ENCODE results near the gene KCNK13. TPM values are rescaled to one million over a fixed set of nuclear protein-coding genes. Genes with fewer than 3 reads are reported as not detected.

The KCNK13 gene
- total and polyA plus RNA-seq, 9 of the 15 experiments (the other 6 are each of a cell fraction or from before 2014, with no cell fraction given): 0.03 to 0.05 TPM; not detected in 7

DNA sequence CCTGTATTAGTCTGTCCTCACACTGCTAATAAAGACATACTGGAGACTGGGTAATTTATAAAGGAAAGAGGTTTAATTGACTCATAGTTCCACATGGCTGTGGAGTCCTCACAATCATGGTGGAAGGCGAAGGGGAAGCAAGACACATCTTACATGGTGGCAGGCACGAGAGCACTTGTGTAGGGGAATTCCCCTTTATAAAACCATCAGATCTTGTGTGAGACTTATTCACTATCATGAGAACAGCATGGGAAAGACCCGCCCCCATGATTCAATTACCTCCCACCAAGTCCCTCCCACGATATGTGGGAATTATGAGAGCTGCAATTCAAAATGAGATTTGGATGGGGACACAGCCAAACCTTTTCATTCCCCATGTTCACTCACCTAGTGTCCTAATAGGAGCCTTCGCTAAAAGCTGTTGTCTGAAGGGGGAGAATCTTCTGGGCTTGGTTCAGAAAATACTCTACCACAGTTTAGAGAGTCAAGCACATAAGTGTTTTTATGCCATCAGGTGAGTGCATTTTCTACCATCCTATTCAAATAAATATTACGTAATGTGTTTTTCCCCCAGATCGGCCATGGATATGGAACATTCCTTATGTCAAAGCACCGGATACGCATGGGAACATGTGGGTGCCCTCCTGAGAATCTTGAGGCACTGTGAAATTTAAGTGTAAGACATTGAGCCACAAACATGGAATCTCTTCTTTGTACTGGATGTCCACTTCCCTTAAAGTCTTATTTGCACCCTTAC, 19.1 kb upstream of the KCNK13 start:
- Histone ChIP-seq H3K27me3 (ENCODE audit: control insufficient read depth in 2 of 2, insufficient read depth in 2 of 2, low read length in 2 of 2) (no peaks in the 10 kb centered on the region), H3K9me1 (ENCODE audit: control insufficient read depth, insufficient read depth, low read length) (no peaks in the 10 kb centered on the region), H3K9ac (ENCODE audit: insufficient read depth in 1 of 2, low read depth in 2 of 2, low read length in 2 of 2) (no peak overlapping the region), H3K27ac (ENCODE audit: extremely low read depth, low read depth, low read length) (no peak overlapping the region), H2AFZ (ENCODE audit: low read depth, low read length) (no peak overlapping the region), H3K36me3 (ENCODE audit: control insufficient read depth, insufficient read depth, low read length) (peaks cover 19% of the 10 kb centered on the region; the same call in 1 of the 3 replicates), H3K9me3 (replicated peaks; ENCODE audit: control insufficient read depth, insufficient read depth, low read depth, low read length) (no peaks in the 10 kb centered on the region), H3K79me2 (ENCODE audit: control insufficient read depth, insufficient read depth, low read length) (no peaks in the 10 kb centered on the region), H4K20me1 (replicated peaks; ENCODE audit: control insufficient read depth, insufficient read depth, low read length) (no peaks in the 10 kb centered on the region), H3K4me1 (replicated peaks in 1 of 2; ENCODE audit: control insufficient read depth in 2 of 2, insufficient read depth in 2 of 2, low read length in 2 of 2) (no peaks in the 10 kb centered on the region), H3K4me2 (ENCODE audit: insufficient read depth, low read length) (no peak overlapping the region), H3K4me3 (no peak overlapping the region)
- ATAC-seq (no peak), DNase-seq (ENCODE audit: extremely low read depth in 1 of 4, low spot score in 3 of 4) (no peak), FAIRE-seq (no peak)
- ChIA-PET POLR2A (no interaction called here), CTCF (ENCODE audit: low intra/inter-chr PET ratio) (no interaction called here)
- BruUV-seq (replicated peaks): no TSS peak
- in situ Hi-C loops (cut with MboI) (no loop called here), intact Hi-C loops (cut with micrococcal nuclease) (no loop called here)
- 84% methylated on average over 8 of the region's 9 CpGs for WGBS (ENCODE audit: insufficient coverage, low coverage, missing lambda C conversion rate)
- TF ChIP-seq ZNF316 (IDR thresholded peaks at IDR 0.05): no peak
- no peak for TF ChIP-seq NR1H2 (CRISPR knock-in tag; IDR thresholded peaks at IDR 0.05)
- no peak for TF ChIP-seq MYBL2 (IDR thresholded peaks at IDR 0.05; ENCODE audit: low read depth)
- TF ChIP-seq MYBL2 (CRISPR knock-in tag; IDR thresholded peaks at IDR 0.05; ENCODE audit: borderline replicate concordance): no peak
- no peak for TF ChIP-seq PRMT5 (CRISPR knock-in tag; IDR thresholded peaks at IDR 0.05)
- no peak for TF ChIP-seq MTA3 (IDR thresholded peaks at IDR 0.05; ENCODE audit: borderline replicate concordance)
- no peak for TF ChIP-seq TAF1 (IDR thresholded peaks at IDR 0.05; ENCODE audit: control insufficient read depth, extremely low read depth, insufficient read depth, low read length, severe bottlenecking)
- TF ChIP-seq FUS (optimal IDR thresholded peaks at IDR 0.05; ENCODE audit: low read depth, low read length): no peak
- TF ChIP-seq SMC3 (conservative IDR thresholded peaks at IDR 0.05; ENCODE audit: insufficient read depth, low read depth, low read length): no peak
- TF ChIP-seq, protein P1, sequence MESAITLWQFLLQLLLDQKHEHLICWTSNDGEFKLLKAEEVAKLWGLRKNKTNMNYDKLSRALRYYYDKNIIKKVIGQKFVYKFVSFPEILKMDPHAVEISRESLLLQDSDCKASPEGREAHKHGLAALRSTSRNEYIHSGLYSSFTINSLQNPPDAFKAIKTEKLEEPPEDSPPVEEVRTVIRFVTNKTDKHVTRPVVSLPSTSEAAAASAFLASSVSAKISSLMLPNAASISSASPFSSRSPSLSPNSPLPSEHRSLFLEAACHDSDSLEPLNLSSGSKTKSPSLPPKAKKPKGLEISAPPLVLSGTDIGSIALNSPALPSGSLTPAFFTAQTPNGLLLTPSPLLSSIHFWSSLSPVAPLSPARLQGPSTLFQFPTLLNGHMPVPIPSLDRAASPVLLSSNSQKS (CRISPR knock-in tag; IDR thresholded peaks at IDR 0.05): no peak
- no peak for TF ChIP-seq WHSC1 (IDR thresholded peaks at IDR 0.05; ENCODE audit: low read length)
- TF ChIP-seq, protein P2, sequence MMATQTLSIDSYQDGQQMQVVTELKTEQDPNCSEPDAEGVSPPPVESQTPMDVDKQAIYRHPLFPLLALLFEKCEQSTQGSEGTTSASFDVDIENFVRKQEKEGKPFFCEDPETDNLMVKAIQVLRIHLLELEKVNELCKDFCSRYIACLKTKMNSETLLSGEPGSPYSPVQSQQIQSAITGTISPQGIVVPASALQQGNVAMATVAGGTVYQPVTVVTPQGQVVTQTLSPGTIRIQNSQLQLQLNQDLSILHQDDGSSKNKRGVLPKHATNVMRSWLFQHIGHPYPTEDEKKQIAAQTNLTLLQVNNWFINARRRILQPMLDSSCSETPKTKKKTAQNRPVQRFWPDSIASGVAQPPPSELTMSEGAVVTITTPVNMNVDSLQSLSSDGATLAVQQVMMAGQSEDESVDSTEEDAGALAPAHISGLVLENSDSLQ (IDR thresholded peaks at IDR 0.05): no peak
